Peyer's patch (tissue), 4 donors: ENCODE data around the gene ZNF606. TPM values are rescaled to one million over a fixed set of nuclear protein-coding genes. Genes with fewer than 3 reads are reported as not detected.
A peak's percentile ranks its signal among the peaks of the same experiment; 100 is the strongest.

Experiments used
- DNase-seq, 3 donors: peaks; one replicate each; pipeline ENCODE4 v3.0.0-alpha.2; 2017 to 2019
- H3K27ac ChIP-seq, 4 donors: fragments of 200-600 bp; sonication (generic); one replicate each; pipeline ENCODE4 v1.5.1; 2016 to 2019
- H3K27me3 ChIP-seq, 2 donors: fragments of 200-600 bp; sonication (generic); one replicate each; pipeline ENCODE4 v1.5.1; 2019
- H3K36me3 ChIP-seq, 3 donors: fragments of 200-600 bp; sonication (generic); one replicate each; pipeline ENCODE4 v1.5.1; 2016 to 2019
- H3K4me1 ChIP-seq, 4 donors: fragments of 200-600 bp; sonication (generic); one replicate each; pipeline ENCODE4 v1.5.1; 2016 to 2019
- H3K4me3 ChIP-seq, 4 donors: fragments of 200-600 bp; sonication (generic); 1 replicate in 3 of 4; 2 replicates in 1 of 4; pipeline ENCODE4 v1.5.1; 2016 to 2019; ENCODE audit warnings: mild to moderate bottlenecking in 1 of 4
- H3K9me3 ChIP-seq, 4 donors: fragments of 200-600 bp; sonication (generic); one replicate each; pipeline ENCODE4 v1.5.1; 2016 to 2019; ENCODE audit warnings: mild to moderate bottlenecking in 1 of 4
- POLR2A ChIP-seq, 2 donors: fragments of 450-650 bp; IDR thresholded peaks; one replicate each; pipeline ENCODE4 v1.5.1; 2017; ENCODE audit warnings: antibody characterized with exemption in 2 of 2, mild to moderate bottlenecking in 2 of 2, moderate library complexity in 2 of 2
- total RNA-seq, 4 donors: library from RNA; depleted of rRNA; stranded (reverse); fragments of >200 nt; gene quantifications; one replicate each; pipeline ENCODE4 v1.1.0, GENCODE V29; 2016
- TF ChIP-seq, protein P1 (sequence below), 6 experiments: fragments of 450-650 bp in 4 of 6; fragments of 200-600 bp in 2 of 6; sonication (generic) in 1 of 6; IDR thresholded peaks; one replicate each; pipeline ENCODE4 v1.5.1; 2017 to 2019; ENCODE audit warnings: antibody characterized with exemption in 6 of 6, mild to moderate bottlenecking in 3 of 6, moderate library complexity in 1 of 6

ZNF606 gene
- total RNA-seq, 4 donors from 2014 or later = 18.4 to 29.7 (median 20.3) TPM

DNA sequence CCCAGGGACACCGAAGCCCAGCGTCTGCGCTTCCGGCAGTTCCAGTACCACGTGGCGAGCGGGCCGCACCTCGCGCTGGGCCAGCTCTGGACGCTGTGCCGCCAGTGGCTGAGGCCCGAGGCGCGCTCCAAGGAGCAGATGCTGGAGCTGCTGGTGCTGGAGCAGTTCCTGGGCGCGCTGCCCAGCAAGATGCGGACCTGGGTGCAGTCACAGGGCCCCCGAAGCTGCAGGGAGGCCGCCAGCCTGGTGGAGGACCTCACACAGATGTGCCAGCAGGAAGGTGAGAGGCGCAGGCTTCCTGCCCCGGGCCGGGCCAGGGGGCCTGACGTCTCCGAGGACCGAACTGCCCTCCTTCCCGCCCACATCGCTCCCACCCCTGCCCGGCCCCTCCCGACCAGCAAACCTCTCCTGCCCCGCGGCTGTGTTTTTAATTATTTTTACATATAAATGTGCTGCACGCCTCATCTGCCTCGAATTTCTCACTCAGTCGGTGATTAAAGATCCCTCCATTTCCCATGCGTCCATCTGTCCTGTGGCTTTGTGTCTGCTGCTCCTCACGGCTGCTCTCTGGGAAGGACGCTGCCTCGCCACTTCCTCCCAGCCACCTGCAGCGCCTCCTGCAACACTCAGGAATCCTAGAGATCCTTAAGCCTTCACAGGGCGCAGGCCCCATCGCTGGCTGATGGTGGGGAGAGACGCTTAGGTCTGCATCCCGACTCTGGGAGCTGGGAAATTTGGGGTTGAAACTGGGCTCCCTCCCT is 35.5 kb upstream of the ZNF606 start:
- TF ChIP-seq POLR2A (IDR thresholded peaks at IDR 0.05) = no peak
- Histone ChIP-seq H3K4me3 (no peak overlapping the region), H3K27me3 (no peaks in the 10 kb centered on the region), H3K36me3 (no peaks in the 10 kb centered on the region), H3K27ac (no peak overlapping the region), H3K4me1 (no peaks in the 10 kb centered on the region), H3K9me3 (peaks cover 0 to 41% (median 14%) of the 10 kb centered on the region in 4 donors)
- no peak for DNase-seq

DNA sequence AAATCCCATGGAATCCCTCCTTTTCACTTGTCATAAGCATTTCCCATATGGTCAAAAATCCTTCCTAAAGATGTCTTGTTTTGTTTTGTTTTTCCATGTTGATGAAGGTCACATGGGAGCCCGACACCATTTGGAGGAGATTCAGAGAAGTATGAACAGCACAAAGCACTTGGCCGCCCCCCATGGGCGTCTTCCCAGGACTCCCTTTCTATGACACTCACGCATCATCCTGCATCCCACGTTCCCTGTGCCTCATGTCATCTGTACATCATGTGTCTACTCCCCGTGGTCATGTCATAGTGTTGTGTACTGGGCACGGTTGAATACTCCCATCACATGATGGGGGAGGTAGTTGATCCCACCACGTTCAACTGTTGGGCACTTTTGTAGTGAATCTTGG is 33.2 kb upstream of the ZNF606 start:
- H3K9me3 ChIP-seq = peaks cover 0 to 30% (median 10%) of the 10 kb centered on the region in 4 donors
- no peak overlapping the region for H3K27ac ChIP-seq
- no peak for TF ChIP-seq POLR2A (IDR thresholded peaks at IDR 0.05)
- TF ChIP-seq, protein P1, sequence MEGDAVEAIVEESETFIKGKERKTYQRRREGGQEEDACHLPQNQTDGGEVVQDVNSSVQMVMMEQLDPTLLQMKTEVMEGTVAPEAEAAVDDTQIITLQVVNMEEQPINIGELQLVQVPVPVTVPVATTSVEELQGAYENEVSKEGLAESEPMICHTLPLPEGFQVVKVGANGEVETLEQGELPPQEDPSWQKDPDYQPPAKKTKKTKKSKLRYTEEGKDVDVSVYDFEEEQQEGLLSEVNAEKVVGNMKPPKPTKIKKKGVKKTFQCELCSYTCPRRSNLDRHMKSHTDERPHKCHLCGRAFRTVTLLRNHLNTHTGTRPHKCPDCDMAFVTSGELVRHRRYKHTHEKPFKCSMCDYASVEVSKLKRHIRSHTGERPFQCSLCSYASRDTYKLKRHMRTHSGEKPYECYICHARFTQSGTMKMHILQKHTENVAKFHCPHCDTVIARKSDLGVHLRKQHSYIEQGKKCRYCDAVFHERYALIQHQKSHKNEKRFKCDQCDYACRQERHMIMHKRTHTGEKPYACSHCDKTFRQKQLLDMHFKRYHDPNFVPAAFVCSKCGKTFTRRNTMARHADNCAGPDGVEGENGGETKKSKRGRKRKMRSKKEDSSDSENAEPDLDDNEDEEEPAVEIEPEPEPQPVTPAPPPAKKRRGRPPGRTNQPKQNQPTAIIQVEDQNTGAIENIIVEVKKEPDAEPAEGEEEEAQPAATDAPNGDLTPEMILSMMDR (IDR thresholded peaks at IDR 0.05) = no peak
- DNase-seq = no peak
- no peaks in the 10 kb centered on the region for H3K27me3 ChIP-seq
- H3K36me3 ChIP-seq = no peaks in the 10 kb centered on the region
- H3K4me1 ChIP-seq = no peaks in the 10 kb centered on the region
- no peak overlapping the region for H3K4me3 ChIP-seq

DNA sequence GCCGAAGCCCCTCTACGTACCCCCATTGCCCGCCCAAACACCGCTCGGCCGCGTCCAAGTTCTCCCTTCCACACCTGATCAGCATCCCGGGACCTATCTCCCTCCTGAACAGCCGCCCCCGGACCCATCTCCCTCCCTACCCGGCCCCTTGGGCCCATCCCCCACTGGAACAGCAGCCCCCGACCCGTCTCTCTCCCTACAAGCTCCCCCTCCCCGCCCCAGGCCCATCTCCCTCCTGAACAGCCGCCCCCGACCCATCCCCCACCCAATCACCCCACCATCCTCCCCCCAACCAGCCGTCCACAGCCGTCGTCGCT is 31.8 kb upstream of the ZNF606 start:
- Histone ChIP-seq H3K36me3 (no peaks in the 10 kb centered on the region), H3K27ac (peak overlapping the region in 1 of 4 donors; percentile 48), H3K4me1 (no peaks in the 10 kb centered on the region), H3K27me3 (no peaks in the 10 kb centered on the region), H3K4me3 (peak overlapping the region in 2 of 4 donors; percentile 47 to 48), H3K9me3 (peaks cover 0 to 26% (median 12%) of the 10 kb centered on the region in 4 donors)
- TF ChIP-seq, protein P1 (IDR thresholded peaks at IDR 0.05) = no peak
- no peak for TF ChIP-seq POLR2A (IDR thresholded peaks at IDR 0.05)
- no peak for DNase-seq

DNA sequence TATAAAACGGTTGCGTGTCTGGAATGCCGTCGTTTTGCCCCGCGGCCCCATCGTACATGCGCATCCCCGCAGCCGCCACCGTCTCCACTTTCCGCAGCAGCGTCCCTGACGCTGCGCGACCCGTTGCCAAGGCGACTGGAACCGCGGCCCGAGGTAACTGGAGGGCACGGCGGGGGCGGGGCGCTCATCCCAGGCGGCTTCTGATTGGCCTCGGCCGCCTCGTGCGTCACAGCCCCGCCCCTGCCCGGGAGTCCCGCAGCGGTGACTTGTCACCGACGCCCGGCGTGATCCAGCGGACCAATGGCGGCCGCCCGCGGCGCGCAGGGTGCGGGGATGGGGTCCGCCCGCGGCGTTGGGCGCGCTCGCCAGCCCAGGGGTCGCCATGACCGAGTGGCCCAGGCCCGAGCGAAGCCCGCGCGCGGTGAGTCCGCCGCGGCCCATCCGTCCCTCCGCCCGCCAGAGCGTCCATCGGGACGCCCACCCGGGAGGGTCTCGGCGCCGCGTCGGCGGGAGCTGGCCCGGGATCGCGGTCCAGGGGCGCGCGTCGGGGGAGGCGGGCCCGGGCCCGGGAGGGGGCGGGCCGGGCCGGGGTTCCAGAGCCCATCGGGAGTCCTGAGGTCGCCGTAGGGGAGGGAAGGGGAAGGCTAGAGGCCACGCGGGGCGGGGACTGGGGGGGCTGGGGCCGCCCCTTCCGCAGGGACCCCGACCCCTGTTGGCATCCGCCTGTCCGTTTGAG is 31.3 kb upstream of the ZNF606 start, which contains the start of gene ZSCAN1:
TSS of gene ZSCAN1 (plus strand) at position 285 of the 736 bp plus-strand sequence. CDS start 3,812 bp downstream, outside the sequence.
- peaks cover 0 to 29% (median 12%) of the 10 kb centered on the region in 4 donors for H3K9me3 ChIP-seq
- no peaks in the 10 kb centered on the region for H3K36me3 ChIP-seq
- no peaks in the 10 kb centered on the region for H3K27me3 ChIP-seq
- no peaks in the 10 kb centered on the region for H3K4me1 ChIP-seq
- peak within 1 kb of the TSS; percentile 2 to 48 (median 31) for H3K4me3 ChIP-seq
- peak; percentile 29 to 69 (median 67) for DNase-seq
- TF ChIP-seq, protein P1 (IDR thresholded peaks at IDR 0.05) = no peak
- TF ChIP-seq POLR2A (IDR thresholded peaks at IDR 0.05) = no peak
- H3K27ac ChIP-seq = peak within 1 kb of the TSS in 1 of 4 donors; percentile 48

DNA sequence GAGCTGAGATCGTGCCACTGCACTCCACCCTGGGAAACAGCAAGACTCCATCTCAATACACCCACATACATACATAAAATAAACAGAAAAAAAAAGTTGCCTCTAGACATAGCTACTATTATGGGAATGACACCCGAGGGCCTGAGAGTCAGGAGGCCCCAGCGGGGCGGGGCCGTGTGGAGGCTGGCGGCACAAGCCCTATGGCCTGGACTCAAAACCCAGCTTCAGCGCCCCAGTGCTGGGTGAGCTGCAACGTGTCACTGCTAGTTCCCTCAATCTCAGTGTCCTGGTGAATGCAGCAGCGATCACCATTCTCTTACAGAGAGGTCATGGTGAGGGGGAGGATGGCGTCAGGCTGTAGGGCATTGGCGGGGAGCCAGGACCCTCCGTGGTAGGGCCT is 22.0 kb upstream of the ZNF606 start:
- TF ChIP-seq POLR2A (IDR thresholded peaks at IDR 0.05) = no peak
- TF ChIP-seq, protein P1 (IDR thresholded peaks at IDR 0.05) = no peak
- no peak overlapping the region for H3K27ac ChIP-seq
- no peak for DNase-seq
- H3K4me3 ChIP-seq = no peak overlapping the region
- no peaks in the 10 kb centered on the region for H3K36me3 ChIP-seq
- peaks cover 0 to 6% (median 2%) of the 10 kb centered on the region in 4 donors for H3K9me3 ChIP-seq
- H3K4me1 ChIP-seq = no peaks in the 10 kb centered on the region
- no peaks in the 10 kb centered on the region for H3K27me3 ChIP-seq

DNA sequence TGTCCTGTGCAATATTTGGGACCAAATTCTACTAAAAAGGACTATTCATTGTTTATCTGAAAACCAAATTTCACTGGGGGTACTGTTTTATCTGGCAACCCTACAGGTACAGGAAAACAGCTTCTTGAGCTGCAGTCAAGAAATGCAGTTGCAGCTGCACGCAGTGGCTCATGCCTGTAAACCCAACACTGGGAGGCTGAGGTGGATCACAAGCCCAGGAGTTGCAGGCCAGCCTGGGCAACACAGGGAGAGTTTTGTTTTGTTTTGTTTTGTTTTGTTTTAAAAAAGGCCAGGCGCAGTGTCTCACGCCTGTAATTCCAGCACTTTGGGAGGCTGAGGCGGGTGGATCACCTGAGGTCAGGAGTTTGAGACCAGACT is 19.7 kb upstream of the ZNF606 start:
- TF ChIP-seq POLR2A (IDR thresholded peaks at IDR 0.05) = no peak
- TF ChIP-seq, protein P1 (IDR thresholded peaks at IDR 0.05) = no peak
- Histone ChIP-seq H3K36me3 (no peaks in the 10 kb centered on the region), H3K27me3 (no peaks in the 10 kb centered on the region), H3K4me3 (no peak overlapping the region), H3K4me1 (no peaks in the 10 kb centered on the region), H3K27ac (no peak overlapping the region), H3K9me3 (peaks cover 0 to 6% (median 0%) of the 10 kb centered on the region in 4 donors)
- no peak for DNase-seq
